SK-N-SH treated with all-trans-retinoic acid at 6 μM for 48 hours (cell line): ENCODE results near the gene TMEM63A.

Experiments
- ATAC-seq: fragments of 200-7000 bp; cut with Tn5 transposase; 3 replicates; pipeline ENCODE4 v1.9.1; 2020; ENCODE audit warnings: mild to moderate bottlenecking, moderate library complexity
- ARNTL ChIP-seq: fragments of 450-650 bp; formaldehyde crosslinking; IDR thresholded peaks from 2 replicates; pipeline ENCODE4 v1.5.0; 2020; ENCODE audit warnings: low read depth, mild to moderate bottlenecking, moderate library complexity, borderline replicate concordance
- BACH2 ChIP-seq: fragments of 250-450 bp; sonication (Bioruptor Pico); IDR thresholded peaks from 2 replicates; pipeline ENCODE4 v1.9.0; 2021; ENCODE audit warnings: mild to moderate bottlenecking, borderline replicate concordance
- CSDC2 ChIP-seq: fragments of 250-450 bp; sonication (Bioruptor Pico); IDR thresholded peaks from 2 replicates; pipeline ENCODE4 v1.5.0; 2020; ENCODE audit warnings: mild to moderate bottlenecking, moderate library complexity
- ESRRG ChIP-seq: fragments of 250-450 bp; sonication (Bioruptor Pico); IDR thresholded peaks from 2 replicates; pipeline ENCODE4 v1.6.1; 2021; ENCODE audit warnings: mild to moderate bottlenecking
- GLIS3 ChIP-seq: fragments of 250-450 bp; sonication (Bioruptor Pico); IDR thresholded peaks from 2 replicates; pipeline ENCODE4 v1.5.0; 2020; ENCODE audit warnings: mild to moderate bottlenecking, moderate library complexity
- ISL1 ChIP-seq: fragments of 250-450 bp; sonication (Bioruptor Pico); IDR thresholded peaks from 2 replicates; pipeline ENCODE4 v2.1.2; 2022; ENCODE audit warnings: mild to moderate bottlenecking, moderate library complexity
- OSR1 ChIP-seq: fragments of 250-450 bp; sonication (Bioruptor Pico); IDR thresholded peaks from 2 replicates; pipeline ENCODE4 v1.8.0; 2022; ENCODE audit warnings: moderate library complexity, mild to moderate bottlenecking, inconsistent platforms
- RARB ChIP-seq: fragments of 250-450 bp; sonication (Bioruptor Pico); IDR thresholded peaks from 2 replicates; pipeline ENCODE4 v1.8.0; 2021; ENCODE audit warnings: mild to moderate bottlenecking, moderate library complexity
- SNAI2 ChIP-seq: fragments of 250-450 bp; sonication (Bioruptor Pico); IDR thresholded peaks from 2 replicates; pipeline ENCODE4 v1.5.0; 2020; ENCODE audit warnings: mild to moderate bottlenecking, moderate library complexity
- TCF4 ChIP-seq: fragments of 250-450 bp; sonication (Bioruptor Pico); IDR thresholded peaks from 2 replicates; pipeline ENCODE4 v1.8.0; 2021; ENCODE audit warnings: mild to moderate bottlenecking, moderate library complexity, borderline replicate concordance
- TOX ChIP-seq: fragments of 250-450 bp; sonication (Bioruptor Pico); IDR thresholded peaks from 2 replicates; pipeline ENCODE4 v1.8.0; 2021; ENCODE audit warnings: mild to moderate bottlenecking, moderate library complexity, borderline replicate concordance
- ZC3H10 ChIP-seq: fragments of 250-450 bp; sonication (Bioruptor Pico); IDR thresholded peaks from 2 replicates; pipeline ENCODE4 v1.5.1; 2021; ENCODE audit warnings: mild to moderate bottlenecking, moderate library complexity
- ZFP3 ChIP-seq: fragments of 250-450 bp; sonication (Bioruptor Pico); IDR thresholded peaks from 2 replicates; pipeline ENCODE4 v1.5.0; 2020; ENCODE audit warnings: mild to moderate bottlenecking, moderate library complexity
- ZFP30 ChIP-seq: fragments of 450-650 bp; formaldehyde crosslinking; IDR thresholded peaks from 2 replicates; pipeline ENCODE4 v1.5.0; 2022; ENCODE audit warnings: mild to moderate bottlenecking, moderate library complexity
- ZNF565 ChIP-seq: fragments of 450-650 bp; formaldehyde crosslinking; conservative IDR thresholded peaks from 2 replicates; pipeline ENCODE4 v1.5.0; 2020; ENCODE audit warnings: low read depth, mild to moderate bottlenecking, moderate library complexity
- ZNF70 ChIP-seq: fragments of 450-650 bp; formaldehyde crosslinking; IDR thresholded peaks from 2 replicates; pipeline ENCODE4 v1.5.0; 2020; ENCODE audit warnings: mild to moderate bottlenecking, moderate library complexity
- ZNF8 ChIP-seq: fragments of 450-650 bp; formaldehyde crosslinking; IDR thresholded peaks from 2 replicates; pipeline ENCODE4 v1.5.0; 2020; ENCODE audit warnings: mild to moderate bottlenecking, moderate library complexity
- TF ChIP-seq, protein P1 (sequence below): fragments of 250-450 bp; sonication (Bioruptor Pico); IDR thresholded peaks from 2 replicates; pipeline ENCODE4 v1.5.0; 2020; ENCODE audit warnings: mild to moderate bottlenecking, moderate library complexity
- TF ChIP-seq, protein P2 (sequence below): fragments of 250-450 bp; sonication (Bioruptor Pico); IDR thresholded peaks from 2 replicates; pipeline ENCODE4 v1.8.0; 2020; ENCODE audit warnings: mild to moderate bottlenecking, moderate library complexity, borderline replicate concordance
- TF ChIP-seq, protein P3 (sequence below): fragments of 250-450 bp; sonication (Bioruptor Pico); IDR thresholded peaks from 2 replicates; pipeline ENCODE4 v1.8.0; 2021; ENCODE audit warnings: low read depth, mild to moderate bottlenecking, moderate library complexity, borderline replicate concordance
- TF ChIP-seq, protein P4 (sequence below): fragments of 250-450 bp; sonication (Bioruptor Pico); IDR thresholded peaks from 2 replicates; pipeline ENCODE4 v1.5.1; 2020; ENCODE audit warnings: low read depth, mild to moderate bottlenecking, moderate library complexity

Gene TMEM63A

DNA sequence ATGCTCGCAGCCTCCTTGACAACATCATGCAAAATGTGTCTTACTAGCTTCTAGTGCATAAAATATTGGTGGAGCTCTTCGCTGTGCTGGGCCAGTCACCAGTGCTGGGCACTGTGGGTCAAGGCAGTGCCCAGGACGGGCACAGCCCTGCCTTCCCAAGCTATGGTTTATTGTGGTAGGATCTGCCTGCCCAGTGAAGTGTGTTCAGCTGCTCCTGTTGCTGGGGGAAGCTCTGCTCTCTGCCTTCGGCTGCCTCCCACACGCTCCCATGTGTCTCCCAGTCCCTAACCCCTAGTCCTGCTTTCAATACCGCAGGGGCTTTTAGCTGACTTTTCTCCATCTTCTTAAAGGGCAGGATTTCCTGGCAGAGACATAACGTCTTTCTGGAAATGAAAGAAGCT is 56.6 kb downstream of the TMEM63A start:
- TF ChIP-seq, protein P1, sequence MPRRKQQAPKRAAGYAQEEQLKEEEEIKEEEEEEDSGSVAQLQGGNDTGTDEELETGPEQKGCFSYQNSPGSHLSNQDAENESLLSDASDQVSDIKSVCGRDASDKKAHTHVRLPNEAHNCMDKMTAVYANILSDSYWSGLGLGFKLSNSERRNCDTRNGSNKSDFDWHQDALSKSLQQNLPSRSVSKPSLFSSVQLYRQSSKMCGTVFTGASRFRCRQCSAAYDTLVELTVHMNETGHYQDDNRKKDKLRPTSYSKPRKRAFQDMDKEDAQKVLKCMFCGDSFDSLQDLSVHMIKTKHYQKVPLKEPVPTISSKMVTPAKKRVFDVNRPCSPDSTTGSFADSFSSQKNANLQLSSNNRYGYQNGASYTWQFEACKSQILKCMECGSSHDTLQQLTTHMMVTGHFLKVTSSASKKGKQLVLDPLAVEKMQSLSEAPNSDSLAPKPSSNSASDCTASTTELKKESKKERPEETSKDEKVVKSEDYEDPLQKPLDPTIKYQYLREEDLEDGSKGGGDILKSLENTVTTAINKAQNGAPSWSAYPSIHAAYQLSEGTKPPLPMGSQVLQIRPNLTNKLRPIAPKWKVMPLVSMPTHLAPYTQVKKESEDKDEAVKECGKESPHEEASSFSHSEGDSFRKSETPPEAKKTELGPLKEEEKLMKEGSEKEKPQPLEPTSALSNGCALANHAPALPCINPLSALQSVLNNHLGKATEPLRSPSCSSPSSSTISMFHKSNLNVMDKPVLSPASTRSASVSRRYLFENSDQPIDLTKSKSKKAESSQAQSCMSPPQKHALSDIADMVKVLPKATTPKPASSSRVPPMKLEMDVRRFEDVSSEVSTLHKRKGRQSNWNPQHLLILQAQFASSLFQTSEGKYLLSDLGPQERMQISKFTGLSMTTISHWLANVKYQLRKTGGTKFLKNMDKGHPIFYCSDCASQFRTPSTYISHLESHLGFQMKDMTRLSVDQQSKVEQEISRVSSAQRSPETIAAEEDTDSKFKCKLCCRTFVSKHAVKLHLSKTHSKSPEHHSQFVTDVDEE (CRISPR knock-in tag): no peak
- TF ChIP-seq ISL1 (CRISPR knock-in tag) (no peak), CSDC2 (no peak), TCF4 (CRISPR knock-in tag) (no peak), ZFP30 (CRISPR knock-in tag) (no peak), ZFP3 (CRISPR knock-in tag) (no peak), ZNF8 (CRISPR knock-in tag) (no peak), RARB (no peak), SNAI2 (no peak), ZNF70 (no peak), ZNF565 (CRISPR knock-in tag) (no peak), OSR1 (no peak)
- TF ChIP-seq, protein P2, sequence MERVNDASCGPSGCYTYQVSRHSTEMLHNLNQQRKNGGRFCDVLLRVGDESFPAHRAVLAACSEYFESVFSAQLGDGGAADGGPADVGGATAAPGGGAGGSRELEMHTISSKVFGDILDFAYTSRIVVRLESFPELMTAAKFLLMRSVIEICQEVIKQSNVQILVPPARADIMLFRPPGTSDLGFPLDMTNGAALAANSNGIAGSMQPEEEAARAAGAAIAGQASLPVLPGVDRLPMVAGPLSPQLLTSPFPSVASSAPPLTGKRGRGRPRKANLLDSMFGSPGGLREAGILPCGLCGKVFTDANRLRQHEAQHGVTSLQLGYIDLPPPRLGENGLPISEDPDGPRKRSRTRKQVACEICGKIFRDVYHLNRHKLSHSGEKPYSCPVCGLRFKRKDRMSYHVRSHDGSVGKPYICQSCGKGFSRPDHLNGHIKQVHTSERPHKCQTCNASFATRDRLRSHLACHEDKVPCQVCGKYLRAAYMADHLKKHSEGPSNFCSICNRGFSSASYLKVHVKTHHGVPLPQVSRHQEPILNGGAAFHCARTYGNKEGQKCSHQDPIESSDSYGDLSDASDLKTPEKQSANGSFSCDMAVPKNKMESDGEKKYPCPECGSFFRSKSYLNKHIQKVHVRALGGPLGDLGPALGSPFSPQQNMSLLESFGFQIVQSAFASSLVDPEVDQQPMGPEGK: no peak
- TF ChIP-seq, protein P3, sequence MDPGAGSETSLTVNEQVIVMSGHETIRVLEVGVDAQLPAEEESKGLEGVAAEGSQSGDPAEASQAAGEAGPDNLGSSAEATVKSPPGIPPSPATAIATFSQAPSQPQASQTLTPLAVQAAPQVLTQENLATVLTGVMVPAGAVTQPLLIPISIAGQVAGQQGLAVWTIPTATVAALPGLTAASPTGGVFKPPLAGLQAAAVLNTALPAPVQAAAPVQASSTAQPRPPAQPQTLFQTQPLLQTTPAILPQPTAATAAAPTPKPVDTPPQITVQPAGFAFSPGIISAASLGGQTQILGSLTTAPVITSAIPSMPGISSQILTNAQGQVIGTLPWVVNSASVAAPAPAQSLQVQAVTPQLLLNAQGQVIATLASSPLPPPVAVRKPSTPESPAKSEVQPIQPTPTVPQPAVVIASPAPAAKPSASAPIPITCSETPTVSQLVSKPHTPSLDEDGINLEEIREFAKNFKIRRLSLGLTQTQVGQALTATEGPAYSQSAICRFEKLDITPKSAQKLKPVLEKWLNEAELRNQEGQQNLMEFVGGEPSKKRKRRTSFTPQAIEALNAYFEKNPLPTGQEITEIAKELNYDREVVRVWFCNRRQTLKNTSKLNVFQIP (CRISPR knock-in tag): no peak
- TF ChIP-seq, protein P4, sequence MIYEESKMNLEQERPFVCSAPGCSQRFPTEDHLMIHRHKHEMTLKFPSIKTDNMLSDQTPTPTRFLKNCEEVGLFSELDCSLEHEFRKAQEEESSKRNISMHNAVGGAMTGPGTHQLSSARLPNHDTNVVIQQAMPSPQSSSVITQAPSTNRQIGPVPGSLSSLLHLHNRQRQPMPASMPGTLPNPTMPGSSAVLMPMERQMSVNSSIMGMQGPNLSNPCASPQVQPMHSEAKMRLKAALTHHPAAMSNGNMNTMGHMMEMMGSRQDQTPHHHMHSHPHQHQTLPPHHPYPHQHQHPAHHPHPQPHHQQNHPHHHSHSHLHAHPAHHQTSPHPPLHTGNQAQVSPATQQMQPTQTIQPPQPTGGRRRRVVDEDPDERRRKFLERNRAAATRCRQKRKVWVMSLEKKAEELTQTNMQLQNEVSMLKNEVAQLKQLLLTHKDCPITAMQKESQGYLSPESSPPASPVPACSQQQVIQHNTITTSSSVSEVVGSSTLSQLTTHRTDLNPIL: no peak
- no peak for ATAC-seq

DNA sequence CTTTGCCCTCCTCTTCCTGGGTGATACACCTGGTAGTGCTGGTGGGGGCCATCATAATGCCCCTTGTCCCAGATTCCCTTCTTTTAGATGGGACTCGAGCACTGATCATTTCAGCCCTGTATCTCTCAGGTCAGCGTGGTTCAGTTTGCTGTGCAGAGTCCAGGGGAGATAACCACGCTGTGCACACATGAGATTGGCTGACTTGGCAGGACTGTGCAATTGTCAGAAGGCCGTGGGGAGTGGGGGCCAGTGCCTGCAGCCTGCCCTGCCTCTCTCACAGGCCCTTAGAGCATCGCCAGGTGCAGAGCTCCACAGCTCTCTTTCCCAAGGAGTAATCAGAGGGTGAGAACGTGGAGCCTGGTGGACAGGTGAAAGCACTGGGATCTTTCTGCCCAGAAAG is 57.1 kb downstream of the TMEM63A start:
- no peak for TF ChIP-seq OSR1
- TF ChIP-seq ESRRG (CRISPR knock-in tag): no peak
- TF ChIP-seq ZNF565 (CRISPR knock-in tag): no peak
- TF ChIP-seq GLIS3: no peak
- TF ChIP-seq TOX: no peak
- ATAC-seq: no peak; the same call in 2 of the 3 replicates

DNA sequence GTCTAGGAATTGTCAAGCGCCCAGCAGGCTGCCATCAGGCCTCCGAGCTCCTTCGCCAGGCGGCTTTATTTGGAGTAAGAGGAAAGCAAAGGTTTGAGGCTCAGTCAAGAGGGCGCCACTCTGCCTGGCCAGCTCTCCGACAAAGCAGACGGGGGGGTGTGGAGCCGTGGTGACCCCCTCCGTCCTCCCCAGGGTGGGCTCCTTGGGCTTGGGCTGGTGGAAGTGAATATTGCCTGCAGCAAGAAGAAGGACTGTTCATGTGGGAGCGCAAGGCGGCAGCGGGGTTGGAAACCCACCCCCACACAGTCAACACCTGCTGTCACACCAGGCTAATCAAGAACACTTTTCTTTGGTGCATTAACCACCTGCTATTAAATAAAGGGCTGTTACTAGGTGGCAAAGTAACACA is 57.6 kb downstream of the TMEM63A start:
- no peak for ATAC-seq
- TF ChIP-seq ZFP3 (CRISPR knock-in tag) (no peak), ZC3H10 (no peak), RARB (no peak), ZNF70 (no peak), ESRRG (CRISPR knock-in tag) (no peak), OSR1 (no peak), SNAI2 (no peak), TOX (no peak), ISL1 (CRISPR knock-in tag) (no peak), ZNF8 (CRISPR knock-in tag) (no peak)
- TF ChIP-seq, protein P4: no peak

DNA sequence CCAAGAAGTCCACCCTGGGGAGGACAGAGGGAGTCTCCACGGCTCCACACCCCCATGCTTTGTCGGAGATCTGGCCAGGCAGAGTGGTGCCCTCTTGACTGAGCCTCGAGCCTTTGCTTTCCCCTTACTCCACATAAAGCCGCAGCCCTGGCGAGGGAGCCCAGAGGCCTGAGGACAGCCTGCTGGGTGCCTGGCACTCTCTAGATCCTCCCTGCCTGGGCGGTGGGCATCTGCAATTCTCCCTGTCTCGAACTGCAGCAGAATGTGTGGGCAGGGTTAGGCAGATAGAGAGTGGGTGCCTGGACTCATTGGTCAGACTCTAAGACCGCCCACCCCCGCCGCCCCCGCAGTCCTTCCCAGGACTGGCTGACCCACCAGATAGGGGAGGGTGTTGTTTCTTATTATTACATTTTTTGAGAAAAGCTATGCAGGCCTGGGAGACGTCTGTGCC is 58.3 kb downstream of the TMEM63A start:
- no peak for ATAC-seq
- no peak for TF ChIP-seq ARNTL (CRISPR knock-in tag)
- TF ChIP-seq BACH2: no peak
- TF ChIP-seq ZNF70: no peak
- no peak for TF ChIP-seq TOX
- no peak for TF ChIP-seq ESRRG (CRISPR knock-in tag)
- no peak for TF ChIP-seq ZNF565 (CRISPR knock-in tag)
- TF ChIP-seq ISL1 (CRISPR knock-in tag): no peak
- TF ChIP-seq SNAI2: no peak
- no peak for TF ChIP-seq TCF4 (CRISPR knock-in tag)
- no peak for TF ChIP-seq OSR1
- TF ChIP-seq ZNF8 (CRISPR knock-in tag): no peak
- TF ChIP-seq, protein P2: no peak
